DMS 273 (cell line): Measurements from ENCODE around the gene TPM4.

ENCODE experiments used
- DNase-seq: peaks from one replicate; lab custom pipeline; 2025; ENCODE audit not compliant: unreplicated experiment; lab: John Stamatoyannopoulos, UW

The TPM4 gene

GRCh38 chr19:16041299-16041990 is 34.9 kb upstream of the TPM4 start:
- peak; percentile 87 for DNase-seq

DNA sequence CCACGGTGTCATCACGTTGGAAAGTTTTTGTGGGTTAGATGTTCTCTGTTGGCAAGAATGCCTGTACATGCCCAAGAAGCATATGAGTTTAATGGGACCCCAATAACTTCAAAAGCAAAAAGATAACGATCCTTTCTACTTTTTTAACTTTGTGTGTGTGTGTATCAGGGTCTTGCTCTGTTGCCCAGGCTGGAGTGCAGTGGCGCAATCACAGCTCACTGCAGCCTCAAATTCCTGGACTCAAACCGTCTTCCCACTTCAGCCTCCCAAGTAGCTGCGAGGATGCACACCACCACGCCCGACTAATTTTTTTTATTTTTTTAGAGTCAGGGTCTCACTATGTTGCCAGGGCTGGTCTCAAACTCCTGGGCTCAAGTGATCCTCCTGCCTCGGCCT is 34.3 kb upstream of the TPM4 start:
- DNase-seq, result no peak

GRCh38 chr19:16042533-16043085 is 33.7 kb upstream of the TPM4 start:
- DNase-seq, result no peak

DNA sequence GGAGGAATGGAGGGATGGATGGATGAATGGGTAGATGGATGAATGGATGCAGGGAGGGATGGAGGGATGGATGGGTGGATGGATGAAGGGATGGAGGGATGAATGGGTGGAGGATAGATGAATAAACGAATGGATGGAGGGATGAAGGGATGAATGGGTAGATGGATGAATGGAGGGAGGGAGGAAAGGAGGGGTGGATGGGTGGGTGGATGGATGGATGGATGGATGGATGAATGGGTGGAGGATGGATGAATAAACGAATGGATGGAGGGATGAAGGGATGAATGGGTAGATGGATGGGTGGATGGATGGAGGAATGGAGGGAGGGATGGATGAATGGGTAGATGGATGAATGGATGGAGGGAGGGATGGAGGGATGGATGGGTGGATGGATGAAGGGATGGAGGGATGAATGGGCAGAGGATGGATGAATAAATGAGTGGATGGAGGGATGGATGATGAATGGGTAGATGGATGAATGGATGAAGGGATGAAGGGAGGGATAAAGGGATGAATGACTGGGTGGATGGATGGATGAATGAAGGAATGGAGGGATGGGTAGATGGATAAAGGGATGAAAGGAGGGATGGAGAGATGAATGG is 33.0 kb upstream of the TPM4 start:
- no peak for DNase-seq

- no peak for DNase-seq
Measured at GRCh38 chr19:16044746-16045145, 31.5 kb upstream of the TPM4 start.

GRCh38 chr19:16045171-16045570 is 31.1 kb upstream of the TPM4 start:
- DNase-seq, result no peak

GRCh38 chr19:16045893-16046292 is 30.4 kb upstream of the TPM4 start:
- DNase-seq, result no peak

- no peak for DNase-seq
Measured at GRCh38 chr19:16048583-16048982, 27.7 kb upstream of the TPM4 start.

DNA sequence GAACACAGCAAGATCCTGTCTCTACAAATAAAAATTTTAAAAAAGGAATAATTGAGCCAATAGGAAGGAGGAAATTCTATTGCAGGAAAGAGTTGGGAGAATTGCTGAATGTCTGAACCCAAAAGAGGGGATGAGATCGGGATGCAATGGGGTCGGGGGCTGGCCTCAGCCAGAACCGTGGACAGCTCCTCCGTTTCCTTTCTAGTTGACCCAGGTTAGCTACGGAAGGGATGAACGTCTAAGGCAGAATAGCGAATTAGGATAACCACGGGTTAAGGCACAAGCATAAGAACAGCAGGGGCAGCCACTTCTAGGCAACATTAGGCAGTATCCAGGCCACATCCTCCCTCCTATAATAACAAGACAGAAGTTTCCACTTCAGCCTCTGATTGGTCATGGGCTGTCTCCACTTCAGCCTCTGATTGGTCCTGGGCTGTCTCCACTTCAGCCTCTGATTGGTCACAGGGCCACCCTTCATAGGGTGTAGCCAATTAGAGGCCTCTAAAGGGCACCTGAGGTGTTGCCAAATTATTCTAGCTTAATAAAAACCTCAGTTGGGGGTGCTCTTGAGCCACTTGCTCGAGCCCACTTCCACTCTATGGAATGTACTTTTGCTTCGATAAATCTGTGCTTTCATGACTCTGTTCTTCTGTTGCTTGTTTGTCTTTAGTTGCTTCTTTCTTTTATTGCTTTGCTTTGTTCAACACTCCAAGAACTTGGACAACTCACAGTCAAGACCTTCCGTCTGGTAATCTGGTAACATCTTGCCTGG is 24.9 kb upstream of the TPM4 start:
- DNase-seq, result peak; percentile 46

DNA sequence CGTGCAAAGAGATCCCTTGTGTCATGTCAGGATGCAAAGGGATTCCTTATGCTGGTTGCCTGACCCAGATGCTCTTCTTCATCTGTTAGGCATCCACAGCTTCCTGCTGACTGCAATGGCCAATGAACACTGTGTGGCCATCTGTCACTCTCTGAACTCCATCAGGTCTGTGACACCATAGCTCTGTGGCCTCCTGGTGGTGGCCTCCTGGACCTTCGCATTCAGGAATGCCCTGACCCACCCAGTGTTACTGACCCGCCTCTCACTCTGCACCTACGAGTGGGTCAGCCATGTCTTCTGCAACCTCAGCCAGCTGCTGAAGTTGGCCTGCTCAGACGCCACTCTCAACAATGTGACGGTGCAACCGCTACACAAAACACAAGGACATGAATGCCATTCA is 23.9 kb upstream of the TPM4 start:
- DNase-seq, result no peak

GRCh38 chr19:16057062-16057461 is 19.2 kb upstream of the TPM4 start:
- DNase-seq, result no peak

DNA sequence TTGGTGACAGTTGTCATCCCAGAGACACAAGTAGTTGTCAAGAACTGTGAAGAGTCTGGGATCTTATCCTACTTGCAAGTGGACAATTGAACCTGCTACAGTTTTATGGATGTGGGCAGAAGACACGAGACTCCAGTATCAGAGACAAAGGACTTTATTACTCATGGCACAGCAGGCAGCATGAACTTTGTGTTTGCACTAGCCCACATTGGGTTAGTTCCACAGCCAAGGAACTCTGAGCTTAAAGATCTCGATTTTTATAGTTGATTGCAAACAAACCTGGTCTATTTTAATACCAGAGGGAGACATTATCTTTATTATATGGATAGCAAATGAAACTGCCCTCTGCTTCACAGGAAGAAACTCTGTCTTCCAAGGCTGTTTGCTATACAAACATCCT is 16.0 kb upstream of the TPM4 start:
- DNase-seq, result no peak

DNA sequence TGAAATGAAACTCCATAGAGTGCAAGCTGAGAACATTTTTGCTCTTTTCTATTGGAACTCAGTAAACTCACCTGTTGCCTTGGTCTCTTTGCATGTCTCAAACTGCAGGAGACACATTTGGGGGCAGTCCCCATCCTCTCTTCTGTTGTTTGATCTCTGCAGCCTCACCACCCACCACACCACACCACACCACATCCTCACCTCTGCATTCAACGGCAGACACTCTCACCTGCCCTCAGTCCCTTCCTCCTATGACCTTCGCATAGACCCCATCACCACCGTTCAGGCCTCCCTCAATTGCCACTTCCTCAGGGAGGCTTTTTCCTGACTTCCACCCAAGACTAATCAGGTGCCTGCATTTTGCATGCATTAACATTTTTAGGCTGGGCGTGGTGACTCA is 14.4 kb upstream of the TPM4 start:
- DNase-seq, result no peak

GRCh38 chr19:16062789-16063188 is 13.5 kb upstream of the TPM4 start:
- DNase-seq, result peak; percentile 75

GRCh38 chr19:16064209-16064889 is 11.9 kb upstream of the TPM4 start:
- DNase-seq, result no peak

DNA sequence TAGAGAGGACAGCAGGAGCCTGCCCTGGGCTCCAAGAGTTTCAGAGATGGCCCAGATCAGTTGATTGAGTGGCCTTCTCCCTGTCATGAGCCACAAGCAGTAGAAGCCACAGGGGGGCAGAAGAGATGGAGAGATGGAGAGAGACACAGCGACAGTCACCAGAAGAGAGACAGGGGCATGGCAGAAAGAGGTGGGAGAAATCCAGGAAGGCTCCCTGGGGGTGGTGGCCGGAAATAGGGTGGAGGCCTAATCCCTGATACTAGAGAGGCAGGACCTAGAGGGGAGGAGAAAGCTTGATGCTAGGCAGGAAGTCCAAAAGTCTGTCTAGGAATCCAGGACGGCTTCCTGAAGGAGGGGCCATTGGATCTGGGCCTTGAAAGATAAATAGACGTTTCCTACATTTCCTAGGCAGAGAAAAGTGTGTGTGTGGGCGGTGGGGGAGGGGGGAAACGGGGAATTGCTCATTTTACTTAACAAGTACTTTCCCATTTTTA is 9.6 kb upstream of the TPM4 start:
- peak; percentile 49 for DNase-seq

DNA sequence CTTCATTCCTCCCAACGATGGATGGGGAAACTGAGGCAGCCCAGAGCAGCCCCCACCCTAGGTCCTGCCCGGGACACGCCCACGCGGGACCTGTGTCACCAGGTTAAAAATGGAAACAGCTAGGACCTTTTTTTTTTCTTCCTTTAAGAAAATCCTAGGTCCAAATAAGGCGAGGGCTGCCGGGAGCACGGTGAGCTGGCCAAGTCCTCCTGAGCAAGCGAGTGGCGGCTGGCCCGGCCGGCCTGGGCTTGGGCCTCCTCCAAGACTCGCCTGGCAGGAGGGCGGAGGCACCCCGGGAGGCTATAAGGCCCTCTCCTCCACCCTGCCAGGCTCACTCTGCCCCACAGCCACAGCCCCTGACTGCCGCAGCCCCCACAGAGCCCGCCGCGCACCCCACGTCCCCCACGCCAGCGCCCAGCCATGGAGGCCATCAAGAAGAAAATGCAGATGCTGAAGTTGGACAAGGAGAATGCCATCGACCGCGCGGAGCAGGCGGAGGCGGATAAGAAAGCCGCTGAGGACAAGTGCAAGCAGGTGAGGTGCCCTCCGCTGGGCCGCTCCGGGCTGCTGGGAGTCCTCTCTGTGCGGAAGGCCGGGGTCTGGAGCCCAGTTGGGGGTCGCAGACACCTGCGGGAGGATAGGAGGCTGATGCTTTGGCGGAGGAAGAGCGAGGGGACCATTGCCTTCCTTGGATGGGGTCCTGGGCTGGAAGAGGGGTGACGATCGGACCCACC is 8.9 kb upstream of the TPM4 start:
- DNase-seq, result peak; percentile 38

GRCh38 chr19:16068696-16069259 is 7.5 kb upstream of the TPM4 start:
- DNase-seq, result no peak

DNA sequence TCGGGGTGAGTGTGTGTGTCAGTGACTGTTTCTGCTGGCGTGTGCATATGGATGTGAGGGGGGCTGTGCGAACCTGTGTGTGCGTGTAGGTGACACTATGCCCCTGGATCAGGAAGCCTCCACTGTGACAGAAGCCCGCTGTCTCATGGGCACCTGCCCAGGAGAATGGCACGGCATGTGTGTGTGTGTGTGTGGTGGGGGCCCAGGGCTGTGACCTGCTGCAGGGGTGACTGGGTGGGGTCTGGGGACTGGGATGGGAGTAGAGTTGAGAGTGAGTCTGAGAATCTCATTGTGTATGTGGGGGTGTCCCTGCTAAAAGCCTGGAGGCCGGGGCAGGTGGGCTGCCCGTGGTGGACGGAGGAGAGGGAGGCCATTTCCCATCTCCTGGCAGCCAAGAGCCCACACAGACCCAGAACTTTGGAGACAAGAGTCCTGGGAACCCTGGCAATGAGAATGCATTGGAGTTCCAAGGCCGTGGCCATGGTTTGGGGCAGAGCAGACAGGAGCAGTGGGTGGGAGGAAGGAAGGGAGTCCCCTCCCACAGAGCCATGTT is 6.4 kb upstream of the TPM4 start:
- no peak for DNase-seq
